Activated CD4-positive, alpha-beta memory T cell treated with anti-CD3 and anti-CD28 coated beads, Interleukin-2, amount 10 ng/mL, durations not matched to agents 7 days and 5 days (primary cell): ENCODE data around the gene NCKAP5. TPM values are rescaled to one million over a fixed set of nuclear protein-coding genes. Genes with fewer than 3 reads are reported as not detected.

Source experiments
- CTCF ChIA-PET: fragments of 350-600 bp; sonication (Branson Sonifier 250); formaldehyde crosslinking; loops from one replicate; lab custom pipeline; 2021; ENCODE audit warnings: antibody characterized with exemption, inconsistent platforms; lab: Charles Lee
- POLR2A ChIA-PET: fragments of 350-600 bp; sonication (Branson Sonifier 250); formaldehyde crosslinking; loops from one replicate; lab custom pipeline; 2021; ENCODE audit warnings: antibody characterized with exemption; lab: Charles Lee
- DNase-seq: peaks from one replicate; pipeline ENCODE4 v3.0.0-alpha.2; 2020
- H3K27ac Mint-ChIP-seq: one replicate; pipeline ENCODE4 v1.8.0; 2021; ENCODE audit warnings: mild to moderate bottlenecking, mixed read lengths
- H3K27me3 Mint-ChIP-seq: one replicate; pipeline ENCODE4 v1.8.0; 2021; ENCODE audit warnings: mixed read lengths
- H3K36me3 Mint-ChIP-seq: one replicate; pipeline ENCODE4 v1.8.0; 2021; ENCODE audit warnings: low read depth, mixed read lengths
- H3K4me1 Mint-ChIP-seq: one replicate; pipeline ENCODE4 v1.8.0; 2021; ENCODE audit warnings: mixed read lengths
- H3K4me3 Mint-ChIP-seq: one replicate; pipeline ENCODE4 v1.8.0; 2021; ENCODE audit warnings: mild to moderate bottlenecking, mixed read lengths
- H3K9me3 Mint-ChIP-seq: one replicate; pipeline ENCODE4 v1.8.0; 2021; ENCODE audit warnings: mixed read lengths
- total RNA-seq, 2 experiments: library from RNA; stranded (reverse); gene quantifications; one replicate each; pipeline ENCODE4 v1.2.3, GENCODE V29; 2021

NCKAP5 gene
- total RNA-seq, 2 experiments from 2014 or later = not detected

DNA sequence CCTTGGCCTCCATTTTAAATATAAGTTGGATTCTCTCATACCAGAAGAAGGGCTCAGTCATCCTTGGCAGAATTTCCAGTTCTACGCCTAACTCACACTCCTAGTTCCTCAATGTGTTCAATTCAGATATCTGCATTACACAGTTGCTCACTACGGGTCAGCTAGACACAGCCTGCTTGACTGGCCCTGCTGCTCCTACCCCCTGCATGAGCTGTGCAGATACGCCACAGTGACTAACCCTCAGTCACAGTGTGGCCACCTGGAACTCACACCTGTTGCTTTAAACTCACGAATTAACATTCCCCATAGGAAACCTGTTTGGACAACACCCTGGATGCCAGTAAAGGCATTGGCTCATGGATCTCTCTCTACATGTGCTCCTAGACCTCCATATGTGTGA is 429.6 kb downstream of the NCKAP5 start:
- DNase-seq = no peak
- ChIA-PET CTCF (no interaction called here), POLR2A (no interaction called here)
- Mint-ChIP-seq H3K9me3 (no peaks in the 10 kb centered on the region), H3K4me3 (no peak overlapping the region), H3K4me1 (no peaks in the 10 kb centered on the region), H3K27ac (no peak overlapping the region), H3K36me3 (no peaks in the 10 kb centered on the region), H3K27me3 (no peaks in the 10 kb centered on the region)

DNA sequence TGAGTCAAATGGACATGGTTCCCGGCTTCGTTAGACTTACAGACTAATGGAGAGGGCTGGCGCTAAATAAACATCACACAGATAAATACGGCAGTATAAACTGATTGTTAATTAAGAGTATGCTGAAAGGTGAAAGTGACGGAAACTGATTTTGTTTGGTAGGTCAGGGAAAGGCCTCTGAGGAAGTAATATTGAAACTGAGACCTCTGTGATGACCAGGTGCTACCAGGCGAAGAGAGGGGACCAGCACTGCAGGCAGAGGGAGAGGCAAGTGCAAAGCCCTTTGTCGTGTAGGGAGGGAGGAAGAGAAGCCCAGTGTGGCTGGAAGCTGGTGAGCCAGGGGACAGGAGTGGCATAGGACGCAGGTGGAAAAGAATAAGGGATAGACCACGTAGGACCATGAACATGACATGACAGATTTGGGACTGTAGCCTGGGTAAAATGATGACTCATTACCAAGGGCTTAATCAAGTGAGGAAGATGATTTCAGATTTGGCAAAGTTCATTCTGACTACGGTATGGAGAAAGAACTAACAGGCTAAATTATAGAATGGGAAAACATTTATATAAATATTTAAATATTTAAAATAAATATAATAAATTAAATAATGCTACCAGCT is 433.1 kb downstream of the NCKAP5 start:
- Mint-ChIP-seq H3K27me3 (no peaks in the 10 kb centered on the region), H3K9me3 (peaks cover under 1% of the 10 kb centered on the region), H3K4me3 (no peak overlapping the region), H3K36me3 (no peaks in the 10 kb centered on the region), H3K4me1 (no peaks in the 10 kb centered on the region), H3K27ac (no peak overlapping the region)
- no peak for DNase-seq
- ChIA-PET CTCF (no interaction called here), POLR2A (no interaction called here)

DNA sequence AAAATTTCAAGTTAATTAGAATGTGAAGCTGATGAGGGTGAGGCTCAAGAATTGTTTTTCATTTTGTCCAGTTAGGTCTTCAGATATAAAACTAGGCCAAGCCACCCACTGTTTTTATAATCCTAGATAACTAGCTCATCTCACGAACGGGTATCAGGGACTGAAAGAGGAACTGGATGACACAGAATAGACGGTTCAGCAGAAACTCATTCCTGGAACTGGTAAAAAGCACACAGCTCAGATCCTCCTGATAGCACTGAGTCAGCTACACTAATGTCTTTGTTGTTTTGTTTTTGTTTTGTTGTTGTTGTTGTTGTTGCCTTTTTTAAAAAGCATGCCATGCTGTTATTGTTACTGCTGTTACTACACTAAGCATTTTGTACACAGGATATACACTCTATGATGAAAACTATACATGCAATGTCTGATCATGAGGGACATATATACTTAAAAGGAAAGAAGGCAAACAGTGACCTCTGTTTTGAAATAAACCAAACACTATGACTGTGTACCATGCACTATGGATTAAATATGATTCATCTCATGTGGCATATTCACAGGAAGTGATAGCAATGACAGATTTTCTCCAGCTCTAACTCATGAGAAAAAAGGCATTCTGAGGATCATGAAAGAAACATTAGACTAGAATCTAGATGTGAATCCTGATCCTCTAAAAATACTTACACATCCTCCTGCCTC is 437.6 kb downstream of the NCKAP5 start:
- Mint-ChIP-seq H3K9me3 (peaks cover 4% of the 10 kb centered on the region), H3K4me1 (no peaks in the 10 kb centered on the region), H3K36me3 (no peaks in the 10 kb centered on the region), H3K27ac (no peak overlapping the region), H3K4me3 (no peak overlapping the region), H3K27me3 (no peaks in the 10 kb centered on the region)
- DNase-seq = no peak
- POLR2A ChIA-PET = no interaction called here
- CTCF ChIA-PET = no interaction called here

DNA sequence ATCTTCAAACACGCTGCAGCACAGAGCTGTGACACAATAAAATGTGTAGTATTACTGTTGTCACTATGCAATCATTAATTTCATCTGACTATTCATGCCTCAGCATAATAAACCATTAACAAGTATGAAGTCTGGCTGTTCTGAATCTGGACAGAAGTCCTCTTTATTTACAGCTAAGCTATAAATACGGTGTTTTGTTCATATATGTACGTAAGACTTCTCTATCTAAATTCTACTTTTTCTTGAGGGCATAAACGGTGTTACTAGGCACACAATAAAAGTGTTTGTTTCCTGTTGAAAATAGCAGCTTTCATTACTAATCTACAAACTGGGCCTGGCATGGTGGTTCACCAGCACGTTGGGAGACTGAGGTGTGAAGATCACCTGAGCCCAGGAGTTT is 443.8 kb downstream of the NCKAP5 start:
- Mint-ChIP-seq H3K4me3 (no peak overlapping the region), H3K9me3 (no peaks in the 10 kb centered on the region), H3K36me3 (no peaks in the 10 kb centered on the region), H3K27ac (no peak overlapping the region), H3K27me3 (no peaks in the 10 kb centered on the region), H3K4me1 (no peaks in the 10 kb centered on the region)
- POLR2A ChIA-PET = no interaction called here
- DNase-seq = no peak
- CTCF ChIA-PET = no interaction called here

DNA sequence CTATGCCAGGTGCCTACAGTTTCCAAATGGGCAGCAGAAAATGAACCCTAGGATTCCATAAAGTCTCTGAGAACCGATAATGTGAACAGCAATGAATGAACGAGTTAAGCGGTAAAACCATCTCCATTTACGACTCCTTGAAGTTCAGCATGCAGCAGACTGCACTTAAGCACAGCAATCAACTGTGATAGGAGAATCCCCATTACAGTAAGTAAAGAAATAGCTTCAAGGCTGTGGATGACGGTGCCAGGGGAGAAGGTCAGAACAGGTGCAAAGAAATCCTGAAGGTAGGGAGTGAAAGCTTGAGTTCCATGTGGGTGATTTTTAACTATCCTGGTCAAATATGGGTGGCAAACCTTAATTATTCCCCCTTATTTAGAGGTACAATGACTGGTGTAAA is 444.4 kb downstream of the NCKAP5 start:
- POLR2A ChIA-PET = no interaction called here
- Mint-ChIP-seq H3K27ac (no peak overlapping the region), H3K4me1 (no peaks in the 10 kb centered on the region), H3K9me3 (no peaks in the 10 kb centered on the region), H3K4me3 (no peak overlapping the region), H3K36me3 (no peaks in the 10 kb centered on the region), H3K27me3 (no peaks in the 10 kb centered on the region)
- CTCF ChIA-PET = no interaction called here
- no peak for DNase-seq

DNA sequence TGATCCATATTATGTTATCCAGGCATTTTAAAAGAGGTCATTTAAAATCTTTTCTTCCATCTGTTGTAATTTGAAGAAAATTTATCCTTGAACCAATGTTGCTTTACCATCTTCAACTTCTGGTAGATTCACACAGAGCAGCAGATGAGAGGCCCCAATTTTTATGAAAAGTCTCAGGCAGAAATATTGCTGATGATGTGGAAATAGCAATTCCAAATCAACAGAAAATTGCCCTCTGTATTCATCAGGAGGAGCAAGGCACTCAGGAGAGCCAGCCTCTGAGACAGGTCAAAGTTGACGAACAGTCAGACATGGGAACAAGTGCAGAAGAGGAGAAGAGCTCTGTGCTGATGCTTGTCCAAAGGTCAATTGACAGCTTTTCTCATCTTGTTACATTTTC is 444.9 kb downstream of the NCKAP5 start:
- ChIA-PET POLR2A (no interaction called here), CTCF (no interaction called here)
- Mint-ChIP-seq H3K36me3 (no peaks in the 10 kb centered on the region), H3K4me3 (no peak overlapping the region), H3K9me3 (no peaks in the 10 kb centered on the region), H3K27ac (no peak overlapping the region), H3K27me3 (no peaks in the 10 kb centered on the region), H3K4me1 (no peaks in the 10 kb centered on the region)
- no peak for DNase-seq

DNA sequence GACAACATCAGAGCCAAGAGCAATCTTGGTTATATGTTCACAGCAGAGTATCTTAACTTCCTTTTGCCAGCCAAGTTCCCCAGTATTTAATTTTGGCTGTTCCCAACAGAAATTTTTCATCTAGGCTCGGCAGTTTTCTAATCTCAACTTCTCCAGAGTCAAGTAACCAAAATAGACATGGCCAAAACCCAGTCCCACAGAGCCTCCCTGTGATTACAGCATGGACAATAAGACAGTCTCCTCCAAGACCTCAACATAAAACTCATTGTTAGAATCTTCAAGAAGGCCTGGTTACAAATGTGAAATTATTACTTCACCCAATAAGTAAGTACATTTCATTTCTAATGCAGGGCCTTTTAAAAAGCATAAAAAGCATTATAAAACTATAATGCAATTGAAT is 445.7 kb downstream of the NCKAP5 start:
- no peak overlapping the region for H3K4me3 Mint-ChIP-seq
- ChIA-PET POLR2A (no interaction called here), CTCF (no interaction called here)
- no peaks in the 10 kb centered on the region for H3K27me3 Mint-ChIP-seq
- no peaks in the 10 kb centered on the region for H3K9me3 Mint-ChIP-seq
- no peaks in the 10 kb centered on the region for H3K4me1 Mint-ChIP-seq
- no peaks in the 10 kb centered on the region for H3K36me3 Mint-ChIP-seq
- no peak for DNase-seq
- no peak overlapping the region for H3K27ac Mint-ChIP-seq

DNA sequence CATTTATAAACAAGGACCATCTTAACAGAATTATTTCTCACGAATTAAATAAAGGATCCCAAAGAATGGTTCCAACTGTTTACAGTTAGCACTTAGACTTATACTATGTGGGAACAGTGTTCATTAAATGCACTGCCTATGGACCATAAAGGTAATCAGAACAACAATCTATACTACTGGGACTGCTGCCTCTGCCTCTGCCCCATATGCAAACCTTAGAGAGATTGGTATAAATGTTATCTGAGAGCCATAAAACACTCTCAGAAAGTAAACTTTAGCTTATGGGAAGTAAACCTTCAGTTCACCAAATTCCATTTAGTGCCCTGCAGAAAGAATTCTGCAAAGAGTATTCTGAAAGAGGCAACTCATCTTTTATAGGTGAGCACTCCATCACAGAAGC is 448.0 kb downstream of the NCKAP5 start:
- Mint-ChIP-seq H3K4me1 (no peaks in the 10 kb centered on the region), H3K36me3 (no peaks in the 10 kb centered on the region), H3K4me3 (no peak overlapping the region), H3K27ac (no peak overlapping the region), H3K27me3 (no peaks in the 10 kb centered on the region), H3K9me3 (no peaks in the 10 kb centered on the region)
- no peak for DNase-seq
- ChIA-PET POLR2A (no interaction called here), CTCF (no interaction called here)

DNA sequence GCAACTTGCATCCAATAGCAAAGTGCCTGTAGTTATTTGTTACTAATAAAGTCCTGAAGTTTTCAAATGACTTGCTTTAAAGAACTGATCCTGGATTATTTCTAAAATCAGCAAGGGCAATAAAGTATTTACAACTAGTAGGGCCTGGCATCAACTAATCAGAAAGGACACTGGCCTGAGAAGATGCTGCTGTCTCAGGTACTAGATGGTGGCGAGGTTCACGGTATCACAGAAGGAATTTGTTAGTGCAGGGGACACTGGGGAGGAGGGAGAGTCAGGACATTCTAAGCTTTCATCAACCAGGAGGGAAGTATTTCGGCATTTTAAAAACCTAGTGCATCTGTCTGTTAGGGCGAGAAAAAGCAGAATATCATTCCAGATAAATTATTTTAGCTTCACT is 458.1 kb downstream of the NCKAP5 start:
- DNase-seq = no peak
- CTCF ChIA-PET = no interaction called here
- H3K4me1 Mint-ChIP-seq = no peaks in the 10 kb centered on the region
- no peaks in the 10 kb centered on the region for H3K36me3 Mint-ChIP-seq
- no peaks in the 10 kb centered on the region for H3K27me3 Mint-ChIP-seq
- no peak overlapping the region for H3K27ac Mint-ChIP-seq
- POLR2A ChIA-PET = no interaction called here
- H3K9me3 Mint-ChIP-seq = peaks cover 5% of the 10 kb centered on the region
- no peak overlapping the region for H3K4me3 Mint-ChIP-seq

DNA sequence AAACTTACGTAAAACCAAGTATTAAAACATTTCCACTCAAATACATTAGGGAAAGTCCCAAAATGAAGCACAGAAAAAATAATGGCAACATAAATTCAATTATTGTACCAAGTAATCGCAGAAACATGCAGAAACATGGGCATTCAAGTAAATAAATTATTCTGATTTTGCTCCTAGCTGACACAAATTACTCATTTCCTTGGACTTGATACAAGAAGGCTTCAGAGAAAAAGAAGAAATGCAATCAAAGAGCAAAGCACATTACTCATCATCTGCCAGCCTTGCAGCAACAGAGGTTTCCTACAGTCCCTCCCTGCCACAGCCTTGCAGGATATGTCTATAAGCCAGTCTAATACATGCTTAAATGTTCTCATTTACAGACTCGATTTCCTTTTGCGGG is 458.5 kb downstream of the NCKAP5 start:
- ChIA-PET CTCF (no interaction called here), POLR2A (no interaction called here)
- no peaks in the 10 kb centered on the region for H3K4me1 Mint-ChIP-seq
- H3K36me3 Mint-ChIP-seq = no peaks in the 10 kb centered on the region
- no peak overlapping the region for H3K4me3 Mint-ChIP-seq
- DNase-seq = no peak
- no peak overlapping the region for H3K27ac Mint-ChIP-seq
- H3K9me3 Mint-ChIP-seq = peaks cover 5% of the 10 kb centered on the region
- no peaks in the 10 kb centered on the region for H3K27me3 Mint-ChIP-seq

DNA sequence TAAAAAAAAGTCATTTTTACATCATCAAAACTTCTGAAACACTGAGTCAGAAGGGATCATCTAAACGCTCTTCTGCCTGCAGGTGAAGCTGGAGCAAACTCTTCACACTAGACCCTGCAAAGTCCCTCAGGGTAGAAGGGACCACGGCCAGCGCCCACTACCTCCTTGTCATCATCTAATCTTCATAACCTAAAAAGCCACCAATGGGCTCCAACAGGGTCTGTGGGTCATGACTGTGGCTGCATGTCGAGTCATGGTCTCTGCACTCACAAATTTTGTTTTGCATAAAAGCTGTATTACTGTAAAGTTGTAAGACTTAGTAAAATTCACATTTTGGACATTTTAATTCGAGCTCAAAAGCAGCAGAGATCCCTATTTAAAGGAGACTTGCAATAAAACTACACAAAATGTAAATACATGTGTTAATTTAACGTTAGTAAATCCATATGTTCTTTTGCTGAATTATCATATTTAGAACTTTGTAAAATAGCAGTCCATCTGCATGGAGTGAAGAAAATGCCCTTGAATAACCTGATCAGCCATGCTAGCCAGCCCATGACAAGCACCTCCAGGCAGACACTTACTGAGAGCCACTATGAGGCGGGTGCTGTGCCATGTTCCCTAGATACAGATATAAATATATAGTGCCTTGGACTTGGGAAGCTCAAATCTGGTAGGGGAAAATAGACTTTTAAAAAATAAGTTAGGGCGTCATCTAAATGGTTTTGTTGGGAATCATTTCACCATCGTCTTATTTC is 461.0 kb downstream of the NCKAP5 start:
- Mint-ChIP-seq H3K4me1 (no peaks in the 10 kb centered on the region), H3K4me3 (no peak overlapping the region), H3K36me3 (no peaks in the 10 kb centered on the region), H3K27ac (no peak overlapping the region), H3K27me3 (no peaks in the 10 kb centered on the region), H3K9me3 (peaks cover 5% of the 10 kb centered on the region)
- ChIA-PET POLR2A (no interaction called here), CTCF (no interaction called here)
- DNase-seq = no peak

DNA sequence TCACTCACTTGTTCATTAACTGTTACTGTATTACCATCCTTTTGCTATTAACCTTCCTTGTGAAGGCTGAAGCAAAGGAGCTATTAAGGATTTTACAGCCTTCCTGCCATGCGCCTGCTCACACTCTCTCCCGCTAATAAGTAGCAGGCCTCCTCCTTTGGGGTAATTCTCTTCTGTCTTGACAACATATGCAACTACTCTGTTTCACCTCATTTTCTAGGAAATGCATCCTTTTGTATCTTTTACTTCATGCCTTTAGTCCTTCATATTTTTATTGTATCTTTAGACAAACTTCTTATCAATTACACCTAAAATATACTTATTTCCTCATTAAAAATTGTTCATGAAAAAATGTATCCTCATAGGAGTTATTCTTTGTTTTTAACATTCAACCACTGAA is 463.4 kb downstream of the NCKAP5 start:
- POLR2A ChIA-PET = no interaction called here
- Mint-ChIP-seq H3K4me3 (no peak overlapping the region), H3K27me3 (no peaks in the 10 kb centered on the region), H3K4me1 (no peaks in the 10 kb centered on the region), H3K36me3 (no peaks in the 10 kb centered on the region), H3K27ac (no peak overlapping the region), H3K9me3 (peaks cover 3% of the 10 kb centered on the region)
- no peak for DNase-seq
- CTCF ChIA-PET = no interaction called here

DNA sequence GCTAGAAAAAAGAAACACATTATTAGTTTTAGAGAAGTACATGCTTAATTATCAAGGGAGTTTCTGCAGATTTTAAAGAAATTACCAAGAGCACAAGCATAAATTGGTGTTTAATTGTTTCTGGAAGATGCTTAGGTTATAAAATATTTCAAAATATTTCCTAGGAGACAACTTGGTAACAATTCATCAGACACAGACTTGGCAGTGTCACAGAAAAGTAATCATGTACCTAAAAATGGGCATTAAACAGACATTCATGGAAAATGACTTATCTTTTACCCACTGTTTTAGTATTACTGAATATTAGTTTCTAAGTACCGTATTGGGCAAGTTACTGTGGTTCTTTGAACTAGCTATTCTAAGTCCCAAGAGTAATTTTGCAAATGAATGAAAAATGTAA is 469.5 kb downstream of the NCKAP5 start:
- Mint-ChIP-seq H3K27me3 (no peaks in the 10 kb centered on the region), H3K4me3 (no peak overlapping the region), H3K9me3 (no peaks in the 10 kb centered on the region), H3K27ac (no peak overlapping the region), H3K36me3 (no peaks in the 10 kb centered on the region), H3K4me1 (no peaks in the 10 kb centered on the region)
- POLR2A ChIA-PET = no interaction called here
- DNase-seq = no peak
- CTCF ChIA-PET = no interaction called here

DNA sequence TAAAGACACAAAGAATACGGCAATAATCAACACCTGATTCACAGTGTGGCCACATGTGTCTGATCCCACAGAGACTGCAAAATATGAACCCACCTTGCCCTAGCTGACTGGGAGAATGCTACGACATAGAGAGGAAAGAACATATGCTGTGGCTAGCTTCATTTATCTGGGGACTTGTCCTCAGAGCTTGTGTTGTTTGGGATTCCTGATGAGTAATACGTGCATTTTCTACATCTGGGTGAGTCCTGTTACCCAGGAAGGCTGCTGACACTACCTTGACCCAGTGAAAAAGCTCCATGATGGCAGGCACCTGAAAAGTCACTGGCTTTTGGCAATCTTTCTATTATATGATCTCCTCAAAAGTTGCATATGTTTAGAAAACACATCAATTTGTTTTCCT is 470.6 kb downstream of the NCKAP5 start:
- ChIA-PET CTCF (no interaction called here), POLR2A (no interaction called here)
- DNase-seq = no peak
- no peaks in the 10 kb centered on the region for H3K27me3 Mint-ChIP-seq
- H3K27ac Mint-ChIP-seq = no peak overlapping the region
- no peak overlapping the region for H3K4me3 Mint-ChIP-seq
- no peaks in the 10 kb centered on the region for H3K36me3 Mint-ChIP-seq
- H3K4me1 Mint-ChIP-seq = no peaks in the 10 kb centered on the region
- no peaks in the 10 kb centered on the region for H3K9me3 Mint-ChIP-seq
